Right lobe of liver (tissue), 6 donors: ENCODE data around the gene TBC1D13. TPM values are rescaled to one million over a fixed set of nuclear protein-coding genes. Genes with fewer than 3 reads are reported as not detected.
A peak's percentile ranks its signal among the peaks of the same experiment; 100 is the strongest.

Experiments used
- ATAC-seq, 4 donors: fragments of 200-7000 bp; cut with Tn5 transposase; one replicate each; pipeline ENCODE4 v1.9.1; 2020; ENCODE audit warnings: mild to moderate bottlenecking in 4 of 4, moderate library complexity in 4 of 4
- DNase-seq, 3 donors: peaks; one replicate each; pipeline ENCODE4 v3.0.0-alpha.2; 2020
- H3K27ac ChIP-seq, 3 donors: fragments of 200-600 bp; one replicate each; pipeline ENCODE4 v1.8.0; 2022
- H3K27me3 ChIP-seq, 2 donors: fragments of 200-600 bp; one replicate each; pipeline ENCODE4 v1.8.0; 2022
- H3K36me3 ChIP-seq, 4 donors: fragments of 200-600 bp; sonication (generic) in 1 of 4; one replicate each; pipeline versions ENCODE4 v1.5.1 to v1.8.0; 2017 to 2022; ENCODE audit warnings: control low read depth in 1 of 4
- H3K4me1 ChIP-seq, 4 donors: fragments of 200-600 bp; sonication (generic) in 1 of 4; one replicate each; pipeline versions ENCODE4 v1.5.1 to v1.8.0; 2017 to 2022; ENCODE audit warnings: control low read depth in 1 of 4
- H3K4me3 ChIP-seq, 3 donors: fragments of 200-600 bp; one replicate each; pipeline ENCODE4 v1.8.0; 2022
- H3K9me3 ChIP-seq, 4 donors: fragments of 200-600 bp; sonication (generic) in 1 of 4; one replicate each; pipeline versions ENCODE4 v1.5.1 to v1.8.0; 2017 to 2022; ENCODE audit warnings: control low read depth in 1 of 4
- POLR2A ChIP-seq: fragments of 450-650 bp; IDR thresholded peaks from one replicate; pipeline ENCODE4 v1.6.1; 2017; ENCODE audit warnings: antibody characterized with exemption, mild to moderate bottlenecking
- WGBS: methylation state at CpG from one replicate; pipeline ENCODE4 v1.1.6; 2018; ENCODE audit warnings: low coverage, low lambda C conversion rate; ENCODE audit not compliant: insufficient coverage; ENCODE audit errors: missing lambda C conversion rate; 5-methylcytosine and 5-hydroxymethylcytosine counted together
- intact Hi-C, 2 donors: fragments of 100-400 bp; cut with DNase I; formaldehyde crosslinking; loops; one replicate each; pipeline versions ENCODE4 v1.11.2 to v1.14.1; 2022
- long read RNA-seq: library from polyadenylated mRNA; unstranded; transcript quantifications from one replicate; pipeline ENCODE4 v2.0.0, GENCODE V29; 2019
- total RNA-seq, 6 experiments: library from RNA; depleted of rRNA in 2 of 6; stranded (reverse); fragments of >200 nt in 2 of 6; fragmentation: NEBNext Ultra II Directional in 3 of 6; extraction: Animal tissue kit (Norgen Biotek cat#: 25700) in 3 of 6; gene quantifications; one replicate each; pipeline versions ENCODE4 v1.1.0 to v1.2.4, GENCODE V29; 2016 to 2023
- TF ChIP-seq, protein P1 (sequence below), 4 donors: fragments of 200-600 bp in 3 of 4; fragments of 450-650 bp in 1 of 4; IDR thresholded peaks; one replicate each; pipeline versions ENCODE4 v1.5.1 to v1.8.0; 2016 to 2022; ENCODE audit warnings: antibody characterized with exemption in 4 of 4, mild to moderate bottlenecking in 2 of 4
- donor health status: DM: no; HTN: yes; CAD: no.
- donor health status: DM: no; HTN: no; CAD: no.
- donor health status: DM: no; HTN: no; CAD: no.
- donor health status: DM: no; HTN: yes; CAD: no.
- donor health status: DM: no; HTN: yes; CAD: no.

TBC1D13 gene
- 10 to 100 TPM in 4 of 6 experiments, 1 to 10 TPM in 2; 7.3 to 16.0 (median 12.6) TPM for total RNA-seq
- long read RNA-seq, partial matches to known transcripts, result 0 of 2 reads
- long read RNA-seq, other reads (novel, unspliced or antisense), result 2 of 2 reads

GRCh38 chr9:128786681-128787601 lies at the start of gene TBC1D13:
Gene TBC1D13, plus strand, starts transcription at chr9:128787253. Its CDS starts 101 bp downstream, at chr9:128787354.
- Histone ChIP-seq H3K9me3 (no peaks in the 10 kb centered on the region), H3K27ac (peak within 1 kb of the TSS; percentile 65 to 84 (median 66)), H3K4me3 (peak within 1 kb of the TSS; percentile 82 to 100 (median 99)), H3K36me3 (peaks cover 0 to 15% (median 1%) of the 10 kb centered on the region in 4 donors), H3K27me3 (no peaks in the 10 kb centered on the region), H3K4me1 (peaks cover 0 to 10% (median 2%) of the 10 kb centered on the region in 4 donors)
- 25% methylated on average over 21 of the region's 64 CpGs for WGBS
- TF ChIP-seq POLR2A, result peak; percentile 47
- TF ChIP-seq, protein P1, sequence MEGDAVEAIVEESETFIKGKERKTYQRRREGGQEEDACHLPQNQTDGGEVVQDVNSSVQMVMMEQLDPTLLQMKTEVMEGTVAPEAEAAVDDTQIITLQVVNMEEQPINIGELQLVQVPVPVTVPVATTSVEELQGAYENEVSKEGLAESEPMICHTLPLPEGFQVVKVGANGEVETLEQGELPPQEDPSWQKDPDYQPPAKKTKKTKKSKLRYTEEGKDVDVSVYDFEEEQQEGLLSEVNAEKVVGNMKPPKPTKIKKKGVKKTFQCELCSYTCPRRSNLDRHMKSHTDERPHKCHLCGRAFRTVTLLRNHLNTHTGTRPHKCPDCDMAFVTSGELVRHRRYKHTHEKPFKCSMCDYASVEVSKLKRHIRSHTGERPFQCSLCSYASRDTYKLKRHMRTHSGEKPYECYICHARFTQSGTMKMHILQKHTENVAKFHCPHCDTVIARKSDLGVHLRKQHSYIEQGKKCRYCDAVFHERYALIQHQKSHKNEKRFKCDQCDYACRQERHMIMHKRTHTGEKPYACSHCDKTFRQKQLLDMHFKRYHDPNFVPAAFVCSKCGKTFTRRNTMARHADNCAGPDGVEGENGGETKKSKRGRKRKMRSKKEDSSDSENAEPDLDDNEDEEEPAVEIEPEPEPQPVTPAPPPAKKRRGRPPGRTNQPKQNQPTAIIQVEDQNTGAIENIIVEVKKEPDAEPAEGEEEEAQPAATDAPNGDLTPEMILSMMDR (IDR thresholded peaks at IDR 0.05), result no peak
- DNase-seq, result peak; percentile 90 to 94 (median 93)
- ATAC-seq, result peak; percentile 98 to 99 (median 98)
- intact Hi-C loops, result no loop called here

DNA sequence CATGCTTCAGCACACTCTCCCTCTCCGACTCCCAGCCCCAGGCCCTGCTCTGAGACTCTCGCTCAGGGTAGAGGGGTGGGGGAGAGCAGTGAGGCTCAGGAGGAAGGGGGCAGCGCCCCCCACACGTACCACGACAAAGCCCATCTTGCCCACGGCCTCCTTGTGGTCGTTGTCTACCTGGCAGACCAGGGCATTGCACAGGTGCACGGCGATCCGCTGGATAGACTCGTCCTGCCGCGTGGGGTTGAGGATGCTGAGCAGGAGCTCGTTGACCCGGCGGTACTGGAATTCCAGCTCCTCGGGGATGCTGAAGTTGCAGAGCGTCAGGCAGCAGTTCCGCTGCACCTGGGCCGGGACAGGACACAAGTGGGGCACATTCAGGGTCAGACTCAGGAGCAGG lies 44.7 kb upstream of the TBC1D13 start:
- H3K36me3 ChIP-seq, result peaks cover 0 to 42% (median 16%) of the 10 kb centered on the region in 4 donors
- H3K27ac ChIP-seq, result no peak overlapping the region
- TF ChIP-seq, protein P1 (IDR thresholded peaks at IDR 0.05), result no peak
- TF ChIP-seq POLR2A, result no peak
- intact Hi-C loops, result loop anchor here in 1 of 2 donors (10.0 kb wide), 1 partner anchor 62 kb away; no protein-coding TSS in a partner anchor
- H3K9me3 ChIP-seq, result no peaks in the 10 kb centered on the region
- WGBS, result 87% methylated on average over 4 of the region's 20 CpGs
- H3K27me3 ChIP-seq, result no peaks in the 10 kb centered on the region
- no peak for DNase-seq
- H3K4me1 ChIP-seq, result no peaks in the 10 kb centered on the region
- no peak overlapping the region for H3K4me3 ChIP-seq
- ATAC-seq, result peak in 2 of 4 donors; percentile 13 to 16

GRCh38 chr9:128743421-128743820 lies 43.6 kb upstream of the TBC1D13 start:
- TF ChIP-seq POLR2A, result no peak
- TF ChIP-seq, protein P1 (IDR thresholded peaks at IDR 0.05), result no peak
- DNase-seq (no peak), ATAC-seq (peak in 1 of 4 donors; percentile 14)
- no peaks in the 10 kb centered on the region for H3K27me3 ChIP-seq
- WGBS, result no CpG with 5 or more reads among the region's 1 CpG
- H3K9me3 ChIP-seq, result no peaks in the 10 kb centered on the region
- intact Hi-C loops, result loop anchor here in 1 of 2 donors (10.0 kb wide), 1 partner anchor 61 kb away; no protein-coding TSS in a partner anchor
- H3K27ac ChIP-seq, result no peak overlapping the region
- no peak overlapping the region for H3K4me3 ChIP-seq
- H3K4me1 ChIP-seq, result no peaks in the 10 kb centered on the region
- H3K36me3 ChIP-seq, result peaks cover 0 to 48% (median 18%) of the 10 kb centered on the region in 4 donors

DNA sequence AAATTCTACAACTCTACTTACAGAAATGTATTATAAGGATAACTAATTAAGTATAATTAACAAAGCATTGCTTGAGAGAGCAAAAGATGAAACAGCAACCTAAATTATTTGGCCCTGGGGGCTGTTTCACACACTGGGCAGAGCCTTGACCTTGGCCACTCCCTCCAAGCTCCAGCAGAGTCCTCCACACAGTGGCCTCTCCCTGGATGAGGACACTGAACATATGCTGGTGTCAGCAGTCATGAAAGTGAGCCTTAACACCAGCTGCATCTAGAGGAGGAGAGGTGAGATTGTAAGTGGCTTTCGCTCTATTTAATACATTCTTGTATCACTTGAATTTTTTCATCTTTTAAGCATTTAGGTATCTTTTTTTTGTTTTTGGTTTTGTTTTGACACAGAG lies 39.8 kb upstream of the TBC1D13 start:
- no peak for TF ChIP-seq POLR2A
- TF ChIP-seq, protein P1 (IDR thresholded peaks at IDR 0.05), result no peak
- peaks cover 0 to 38% (median 21%) of the 10 kb centered on the region in 4 donors for H3K36me3 ChIP-seq
- ATAC-seq, result no peak

More for the DNA sequence above, 39.8 kb upstream of the TBC1D13 start:
- DNase-seq, result no peak
- 100% methylated on average over 1 of the region's 1 CpG for WGBS
- H3K27ac ChIP-seq, result no peak overlapping the region
- no peak overlapping the region for H3K4me3 ChIP-seq
- H3K4me1 ChIP-seq, result no peaks in the 10 kb centered on the region
- intact Hi-C loops, result loop anchor here in 1 of 2 donors (10.0 kb wide), 1 partner anchor 58 kb away; no protein-coding TSS in a partner anchor
- no peaks in the 10 kb centered on the region for H3K9me3 ChIP-seq
- H3K27me3 ChIP-seq, result no peaks in the 10 kb centered on the region
